ENCODE data around the gene AGPAT4.

AGPAT4 gene

DNA sequence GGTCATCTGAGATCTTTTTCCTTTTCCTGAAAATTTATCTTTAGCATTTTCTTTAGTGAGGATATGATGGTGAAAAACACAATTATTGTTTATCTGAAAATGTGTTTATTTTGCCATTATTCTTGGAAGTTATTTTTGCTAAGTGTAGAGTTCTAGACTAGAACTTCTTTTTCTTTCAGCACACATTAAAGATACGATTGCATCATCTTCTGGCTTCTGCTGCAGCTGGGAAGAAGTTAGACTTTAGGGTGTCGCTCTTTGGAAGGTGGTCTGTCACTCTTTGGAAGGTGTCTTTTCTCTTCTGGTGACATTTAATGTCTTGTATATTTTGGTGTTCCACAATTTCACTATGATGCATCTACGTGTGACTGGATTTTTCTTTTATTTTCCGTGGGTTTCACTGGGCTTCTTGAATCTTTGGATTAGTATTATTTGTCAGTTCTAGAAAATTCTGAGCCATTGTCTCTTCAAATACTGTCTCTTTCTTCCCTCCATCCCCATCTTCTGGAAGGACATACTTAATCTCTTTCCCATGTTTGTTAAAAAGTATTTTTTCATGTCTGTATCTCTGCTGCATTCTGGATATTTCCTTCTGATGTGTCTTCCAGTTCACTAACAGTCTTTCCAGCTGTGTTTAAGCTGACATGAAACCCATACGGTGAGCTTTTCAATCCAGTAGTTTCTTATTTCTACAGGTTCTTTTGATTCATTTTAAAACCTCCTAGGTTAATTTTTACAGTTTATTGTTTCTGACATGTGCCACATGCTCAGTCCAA, 81.0 kb downstream of the AGPAT4 start:
- H3K27ac ChIP-seq: no peak overlapping the region
- TF ChIP-seq, protein P1, sequence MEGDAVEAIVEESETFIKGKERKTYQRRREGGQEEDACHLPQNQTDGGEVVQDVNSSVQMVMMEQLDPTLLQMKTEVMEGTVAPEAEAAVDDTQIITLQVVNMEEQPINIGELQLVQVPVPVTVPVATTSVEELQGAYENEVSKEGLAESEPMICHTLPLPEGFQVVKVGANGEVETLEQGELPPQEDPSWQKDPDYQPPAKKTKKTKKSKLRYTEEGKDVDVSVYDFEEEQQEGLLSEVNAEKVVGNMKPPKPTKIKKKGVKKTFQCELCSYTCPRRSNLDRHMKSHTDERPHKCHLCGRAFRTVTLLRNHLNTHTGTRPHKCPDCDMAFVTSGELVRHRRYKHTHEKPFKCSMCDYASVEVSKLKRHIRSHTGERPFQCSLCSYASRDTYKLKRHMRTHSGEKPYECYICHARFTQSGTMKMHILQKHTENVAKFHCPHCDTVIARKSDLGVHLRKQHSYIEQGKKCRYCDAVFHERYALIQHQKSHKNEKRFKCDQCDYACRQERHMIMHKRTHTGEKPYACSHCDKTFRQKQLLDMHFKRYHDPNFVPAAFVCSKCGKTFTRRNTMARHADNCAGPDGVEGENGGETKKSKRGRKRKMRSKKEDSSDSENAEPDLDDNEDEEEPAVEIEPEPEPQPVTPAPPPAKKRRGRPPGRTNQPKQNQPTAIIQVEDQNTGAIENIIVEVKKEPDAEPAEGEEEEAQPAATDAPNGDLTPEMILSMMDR (IDR thresholded peaks at IDR 0.05): no peak
- no peak for DNase-seq (ENCODE audit: low spot score)
- H3K4me3 ChIP-seq: no peak overlapping the region

DNA sequence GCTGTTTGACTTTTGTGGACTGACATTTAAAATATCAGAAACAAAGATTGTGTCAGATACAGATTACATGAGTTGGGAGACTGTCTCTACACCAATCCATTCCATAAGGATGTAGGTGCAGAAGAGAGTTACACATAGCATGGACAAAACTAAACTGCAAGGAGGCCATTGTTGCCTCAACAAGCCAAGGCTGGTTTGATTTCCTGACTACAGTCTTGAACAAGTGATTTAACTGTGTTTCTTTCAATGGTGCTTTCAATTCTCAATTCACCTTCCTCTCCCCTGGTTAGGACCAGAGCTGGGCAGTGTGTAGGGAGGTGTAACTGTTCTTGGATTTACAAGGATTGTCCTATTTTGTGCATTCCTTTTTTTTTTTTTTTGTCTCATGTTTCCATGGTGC, 82.2 kb downstream of the AGPAT4 start:
- TF ChIP-seq, protein P1 (IDR thresholded peaks at IDR 0.05): no peak

DNA sequence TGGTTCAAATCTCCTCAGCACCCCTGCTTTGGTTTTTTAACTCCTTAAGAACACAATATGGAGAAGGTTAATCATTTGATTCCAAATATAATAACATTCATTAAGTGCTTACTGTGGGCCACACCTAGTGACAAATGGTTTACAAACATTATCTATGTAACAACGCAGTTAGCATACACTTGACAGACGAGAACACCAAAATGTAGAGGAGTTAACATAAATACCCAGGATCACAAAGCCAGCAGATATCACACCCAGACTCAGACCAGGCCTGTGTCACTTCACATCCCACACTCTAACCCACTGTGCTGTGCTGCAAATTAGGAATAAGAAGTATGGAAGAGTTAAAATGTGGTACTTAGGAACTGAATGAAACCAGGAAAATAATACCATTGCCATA, 82.9 kb downstream of the AGPAT4 start:
- no peak overlapping the region for H3K27ac ChIP-seq
- no peak for DNase-seq (ENCODE audit: low spot score)
- H3K4me3 ChIP-seq: no peak overlapping the region
- TF ChIP-seq, protein P1 (IDR thresholded peaks at IDR 0.05): no peak

More for the DNA sequence above, 82.2 kb downstream of the AGPAT4 start:
- no peak for DNase-seq (ENCODE audit: low spot score)
- no peak overlapping the region for H3K4me3 ChIP-seq
- no peak overlapping the region for H3K27ac ChIP-seq

DNA sequence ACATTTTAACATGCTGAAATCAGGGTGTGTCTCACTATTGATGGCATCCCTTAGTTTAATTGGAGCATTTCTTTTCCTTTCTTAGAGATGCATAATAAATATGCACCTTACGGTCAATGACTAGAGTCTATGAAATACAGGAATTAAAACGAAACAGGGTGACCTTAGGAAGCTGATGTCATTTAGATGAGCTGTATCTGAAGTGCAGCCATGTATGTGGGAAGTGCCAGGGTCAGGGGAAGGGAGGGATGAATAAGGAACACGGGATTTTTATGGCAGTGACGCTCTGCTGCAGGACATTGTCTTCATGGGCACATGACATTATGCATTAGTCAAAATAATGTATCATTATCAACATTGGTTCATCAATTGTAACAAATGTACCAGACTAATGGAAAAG, 84.0 kb downstream of the AGPAT4 start:
- H3K4me3 ChIP-seq: no peak overlapping the region
- no peak overlapping the region for H3K27ac ChIP-seq
- TF ChIP-seq, protein P1 (IDR thresholded peaks at IDR 0.05): no peak
- DNase-seq (ENCODE audit: low spot score): no peak

DNA sequence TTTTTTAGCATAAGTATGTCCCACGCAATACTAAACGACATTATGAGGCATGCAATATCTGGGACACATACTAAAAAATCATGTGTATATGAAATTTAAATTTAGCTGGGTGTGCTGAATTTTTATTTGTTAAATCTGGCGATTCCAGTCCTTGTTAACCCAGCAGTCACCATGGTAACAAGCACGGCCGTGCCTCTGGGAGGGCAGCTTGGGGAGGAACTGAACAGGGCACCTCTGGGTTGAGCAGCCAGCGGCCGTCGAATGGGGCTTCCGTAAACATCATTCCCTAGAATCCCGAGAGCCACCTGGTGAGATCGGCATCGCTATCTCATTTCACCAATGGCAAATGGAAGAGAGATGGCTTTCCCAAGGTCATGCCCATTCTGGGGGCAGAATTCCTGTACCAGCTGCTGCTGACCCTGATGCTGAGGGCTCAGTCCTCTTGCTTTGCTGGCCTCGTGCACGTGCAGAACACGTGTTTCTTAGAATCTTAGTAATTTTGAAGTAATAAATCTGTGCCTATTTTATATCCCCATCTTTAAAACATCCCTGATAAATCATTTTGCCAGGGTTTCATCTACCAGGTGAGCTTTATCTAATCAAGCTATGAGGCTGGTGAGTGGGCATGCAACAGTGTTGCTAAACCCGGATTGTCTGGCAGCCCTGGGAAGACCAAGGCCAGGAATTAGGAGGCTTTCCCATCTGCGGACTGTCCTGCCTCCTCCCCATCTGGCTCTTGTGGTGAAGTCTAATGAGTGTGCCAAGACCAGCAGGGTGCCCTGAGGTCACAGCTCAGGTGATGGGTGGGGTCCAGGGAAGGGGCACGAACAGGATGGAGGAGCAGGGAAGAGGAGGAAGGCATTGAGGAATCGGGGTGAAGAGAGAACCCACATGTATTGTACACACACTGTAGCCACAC, 85.1 kb downstream of the AGPAT4 start:
- DNase-seq (ENCODE audit: low spot score): no peak
- no peak overlapping the region for H3K4me3 ChIP-seq
- H3K27ac ChIP-seq: no peak overlapping the region
- TF ChIP-seq, protein P1 (IDR thresholded peaks at IDR 0.05): no peak

DNA sequence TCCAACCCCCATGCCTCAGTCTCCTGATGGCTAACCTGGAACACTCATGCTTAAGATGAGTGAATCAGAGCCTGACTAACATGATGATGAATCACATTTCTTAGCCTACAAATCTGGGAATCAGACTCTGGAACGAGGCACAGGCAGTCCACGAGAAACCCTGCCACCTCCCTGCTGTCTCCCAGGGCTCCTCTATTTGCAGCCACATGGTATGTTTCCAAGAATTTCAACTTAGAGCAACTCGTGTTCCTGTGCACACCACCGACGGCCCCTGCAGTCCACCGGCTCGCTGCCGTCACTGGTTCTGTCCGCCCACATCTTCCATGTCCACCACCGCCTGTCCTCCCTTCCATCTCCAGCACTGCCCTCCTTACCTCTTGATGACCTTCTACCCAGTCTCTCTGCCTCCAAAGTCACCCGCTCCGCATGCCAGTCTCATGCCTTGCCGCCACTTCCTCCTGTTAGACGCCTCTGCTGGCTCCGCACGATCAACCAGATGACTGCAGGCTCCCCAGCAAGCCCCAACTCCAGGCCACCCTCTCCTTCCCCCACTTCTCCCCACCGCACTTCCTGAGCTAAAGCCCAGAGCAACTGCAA, 87.6 kb downstream of the AGPAT4 start:
- TF ChIP-seq, protein P1 (IDR thresholded peaks at IDR 0.05): no peak
- no peak for DNase-seq (ENCODE audit: low spot score)
- H3K27ac ChIP-seq: no peak overlapping the region
- no peak overlapping the region for H3K4me3 ChIP-seq

Measured in coronary artery (tissue), 2 donors.